ENCODE results near the gene PRKCG.

DNA sequence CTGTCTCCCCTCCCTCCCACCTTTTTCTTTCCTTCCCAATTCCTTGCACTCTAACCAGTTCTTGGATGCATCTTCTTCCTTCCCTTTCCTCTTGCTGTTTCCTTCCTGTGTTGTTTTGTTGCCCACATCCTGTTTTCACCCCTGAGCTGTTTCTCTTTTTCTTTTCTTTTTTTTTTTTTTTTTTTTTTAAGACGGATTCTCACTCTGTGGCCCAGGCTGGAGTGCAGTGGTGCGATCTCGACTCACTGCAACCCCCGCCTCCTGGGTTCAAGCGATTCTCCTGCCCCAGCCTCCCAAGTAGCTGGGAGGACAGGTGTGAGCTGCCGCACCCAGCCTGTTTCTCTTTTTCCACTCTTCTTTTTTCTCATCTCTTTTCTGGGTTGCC lies 7.4 kb upstream of the PRKCG start:
- TF ChIP-seq, protein P1, sequence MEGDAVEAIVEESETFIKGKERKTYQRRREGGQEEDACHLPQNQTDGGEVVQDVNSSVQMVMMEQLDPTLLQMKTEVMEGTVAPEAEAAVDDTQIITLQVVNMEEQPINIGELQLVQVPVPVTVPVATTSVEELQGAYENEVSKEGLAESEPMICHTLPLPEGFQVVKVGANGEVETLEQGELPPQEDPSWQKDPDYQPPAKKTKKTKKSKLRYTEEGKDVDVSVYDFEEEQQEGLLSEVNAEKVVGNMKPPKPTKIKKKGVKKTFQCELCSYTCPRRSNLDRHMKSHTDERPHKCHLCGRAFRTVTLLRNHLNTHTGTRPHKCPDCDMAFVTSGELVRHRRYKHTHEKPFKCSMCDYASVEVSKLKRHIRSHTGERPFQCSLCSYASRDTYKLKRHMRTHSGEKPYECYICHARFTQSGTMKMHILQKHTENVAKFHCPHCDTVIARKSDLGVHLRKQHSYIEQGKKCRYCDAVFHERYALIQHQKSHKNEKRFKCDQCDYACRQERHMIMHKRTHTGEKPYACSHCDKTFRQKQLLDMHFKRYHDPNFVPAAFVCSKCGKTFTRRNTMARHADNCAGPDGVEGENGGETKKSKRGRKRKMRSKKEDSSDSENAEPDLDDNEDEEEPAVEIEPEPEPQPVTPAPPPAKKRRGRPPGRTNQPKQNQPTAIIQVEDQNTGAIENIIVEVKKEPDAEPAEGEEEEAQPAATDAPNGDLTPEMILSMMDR (IDR thresholded peaks at IDR 0.05) = no peak
- TF ChIP-seq POLR2AphosphoS5 (IDR thresholded peaks at IDR 0.05) = no peak
